Trophoblast cell (in vitro differentiated cells and primary cell): ENCODE data around the gene P2RY8.
"Not testable (repeated sequence)": the region's sequence is repeated elsewhere in the genome, so short reads cannot be mapped to it uniquely, and the experiment has no call there.

Experiments
- DNase-seq, 2 donors: peaks; one replicate each; pipeline ENCODE4 v3.0.0-alpha.2; 2016
- H2AFZ ChIP-seq: 2 replicates; pipeline ENCODE4 v1.6.1; 2013; ENCODE audit warnings: low read length, moderate library complexity, mild to moderate bottlenecking; ENCODE audit not compliant: insufficient read depth, poor library complexity
- H2AK5ac ChIP-seq: 2 replicates; pipeline ENCODE4 v1.6.1; 2013; ENCODE audit warnings: mild to moderate bottlenecking, low read length
- H2BK120ac ChIP-seq: 2 replicates; pipeline ENCODE4 v1.6.1; 2013; ENCODE audit warnings: low read length, mild to moderate bottlenecking, moderate library complexity; ENCODE audit not compliant: insufficient read depth, poor library complexity
- H2BK12ac ChIP-seq: 2 replicates; pipeline ENCODE4 v1.6.1; 2013; ENCODE audit warnings: mild to moderate bottlenecking, low read length, moderate library complexity
- H2BK5ac ChIP-seq: 2 replicates; pipeline ENCODE4 v1.6.1; 2013; ENCODE audit warnings: low read length, low read depth, moderate library complexity, mild to moderate bottlenecking; ENCODE audit not compliant: poor library complexity
- H3K14ac ChIP-seq: 2 replicates; pipeline ENCODE4 v1.6.1; 2013; ENCODE audit warnings: mild to moderate bottlenecking, low read length
- H3K18ac ChIP-seq: 2 replicates; pipeline ENCODE4 v1.6.1; 2013; ENCODE audit warnings: mild to moderate bottlenecking, low read length
- H3K23ac ChIP-seq: 2 replicates; pipeline ENCODE4 v1.6.1; 2013; ENCODE audit warnings: low read length
- H3K27ac ChIP-seq: 2 replicates; pipeline ENCODE4 v1.5.1; 2013; ENCODE audit warnings: low read depth, mild to moderate bottlenecking, inconsistent platforms, low read length, moderate library complexity
- H3K27me3 ChIP-seq: 2 replicates; pipeline ENCODE4 v1.6.1; 2013; ENCODE audit warnings: inconsistent platforms, mild to moderate bottlenecking, low read length, moderate library complexity; ENCODE audit not compliant: insufficient read depth
- H3K36me3 ChIP-seq, 2 experiments: 1 replicate in 1 of 2; 2 replicates in 1 of 2; pipeline ENCODE4 v1.6.1; 2013; ENCODE audit warnings: low read length in 2 of 2, mild to moderate bottlenecking in 2 of 2, moderate library complexity in 1 of 2; ENCODE audit not compliant: insufficient read depth in 2 of 2, control insufficient read depth in 1 of 2
- H3K4ac ChIP-seq: 2 replicates; pipeline ENCODE4 v1.6.1; 2013; ENCODE audit warnings: low read depth, mild to moderate bottlenecking, low read length, moderate library complexity
- H3K4me1 ChIP-seq, 2 experiments: 1 replicate in 1 of 2; 2 replicates in 1 of 2; pipeline ENCODE4 v1.6.1; 2013; ENCODE audit warnings: low read length in 2 of 2, mild to moderate bottlenecking in 2 of 2, moderate library complexity in 1 of 2; ENCODE audit not compliant: insufficient read depth in 2 of 2, control insufficient read depth in 1 of 2
- H3K4me2 ChIP-seq: 2 replicates; pipeline ENCODE4 v1.6.1; 2013; ENCODE audit warnings: inconsistent platforms, mild to moderate bottlenecking, low read length, moderate library complexity
- H3K4me3 ChIP-seq: 2 replicates; pipeline ENCODE4 v1.5.1; 2013; ENCODE audit warnings: mild to moderate bottlenecking, low read depth, low read length, inconsistent platforms
- H3K79me1 ChIP-seq: one replicate; pipeline ENCODE4 v1.6.1; 2013; ENCODE audit warnings: low read length
- H3K79me2 ChIP-seq: 2 replicates; pipeline ENCODE4 v1.6.1; 2013; ENCODE audit warnings: low read length, mild to moderate bottlenecking; ENCODE audit not compliant: control insufficient read depth, insufficient read depth, poor library complexity
- H3K9ac ChIP-seq: 2 replicates; pipeline ENCODE4 v1.6.1; 2013; ENCODE audit warnings: mild to moderate bottlenecking, low read length
- H3K9me3 ChIP-seq: 2 replicates; pipeline ENCODE4 v1.6.1; 2013; ENCODE audit warnings: low read depth, mild to moderate bottlenecking, control low read depth, inconsistent platforms, low read length; ENCODE audit not compliant: insufficient read depth
- H4K12ac ChIP-seq: 2 replicates; pipeline ENCODE4 v1.6.1; 2013; ENCODE audit warnings: low read depth, mild to moderate bottlenecking, low read length, moderate library complexity
- H4K8ac ChIP-seq: 2 replicates; pipeline ENCODE4 v1.6.1; 2013; ENCODE audit warnings: low read depth, mild to moderate bottlenecking, low read length, moderate library complexity
- H4K91ac ChIP-seq: one replicate; pipeline ENCODE4 v1.6.1; 2013; ENCODE audit warnings: low read depth, mild to moderate bottlenecking, low read length, moderate library complexity
- WGBS: extraction: QIAGEN DNeasy Blood & Tissue Kit; methylation state at CpG from one replicate; pipeline ENCODE4 v1.1.7; 2013; ENCODE audit warnings: missing lambda C conversion rate; ENCODE audit not compliant: insufficient read length, insufficient coverage; ENCODE audit errors: extremely low coverage; 5-methylcytosine and 5-hydroxymethylcytosine counted together

The P2RY8 gene

GRCh38 chrX:1450361-1451161 lies 86.4 kb downstream of the P2RY8 start:
- Histone ChIP-seq H3K4me1 (peaks cover 2 to 5% of the 10 kb centered on the region in 2 experiments), H3K23ac (no peak overlapping the region), H3K79me1 (peaks cover 5% of the 10 kb centered on the region), H3K36me3 (no peaks in the 10 kb centered on the region), H4K91ac (no peak overlapping the region), H2AK5ac (no peak overlapping the region), H3K4ac (no peak overlapping the region), H3K9ac (no peak overlapping the region), H3K18ac (no peak overlapping the region), H2BK5ac (no peak overlapping the region), H3K9me3 (peaks cover 13% of the 10 kb centered on the region), H3K79me2 (peaks cover 2% of the 10 kb centered on the region), H4K8ac (no peak overlapping the region), H2AFZ (no peak overlapping the region), H3K4me3 (no peak overlapping the region), H4K12ac (no peak overlapping the region), H3K14ac (no peak overlapping the region), H2BK120ac (no peak overlapping the region), H2BK12ac (no peak overlapping the region), H3K27ac (no peak overlapping the region), H3K27me3 (no peaks in the 10 kb centered on the region), H3K4me2 (no peak overlapping the region)
- no peak for DNase-seq
- no CpG with 5 or more reads among the region's 9 CpGs for WGBS

GRCh38 chrX:1449823-1450149 lies 87.2 kb downstream of the P2RY8 start:
- Histone ChIP-seq H4K12ac (no peak overlapping the region), H2BK120ac (no peak overlapping the region), H3K4me3 (no peak overlapping the region), H3K23ac (no peak overlapping the region), H3K79me2 (peaks cover 2% of the 10 kb centered on the region), H3K36me3 (peaks cover 0 to 2% of the 10 kb centered on the region in 2 experiments), H3K4ac (no peak overlapping the region), H3K9me3 (peaks cover 15% of the 10 kb centered on the region), H3K79me1 (peaks cover 5% of the 10 kb centered on the region), H3K18ac (no peak overlapping the region), H3K27ac (no peak overlapping the region), H2BK12ac (no peak overlapping the region), H3K4me1 (peaks cover 2 to 5% of the 10 kb centered on the region in 2 experiments), H3K14ac (no peak overlapping the region), H3K9ac (no peak overlapping the region), H2AFZ (no peak overlapping the region), H2BK5ac (no peak overlapping the region), H4K8ac (no peak overlapping the region), H3K27me3 (no peaks in the 10 kb centered on the region), H2AK5ac (no peak overlapping the region), H4K91ac (no peak overlapping the region), H3K4me2 (no peak overlapping the region)
- no peak for DNase-seq
- no CpG with 5 or more reads among the region's 2 CpGs for WGBS

GRCh38 chrX:1449036-1449822 lies 87.8 kb downstream of the P2RY8 start:
- no CpG with 5 or more reads among the region's 9 CpGs for WGBS
- H4K91ac ChIP-seq, result no peak overlapping the region
- H2AK5ac ChIP-seq, result no peak overlapping the region
- no peak overlapping the region for H3K14ac ChIP-seq
- H4K8ac ChIP-seq, result no peak overlapping the region
- H3K79me1 ChIP-seq, result peaks cover 5% of the 10 kb centered on the region
- no peak overlapping the region for H4K12ac ChIP-seq
- no peak overlapping the region for H2BK120ac ChIP-seq
- no peak overlapping the region for H3K23ac ChIP-seq
- H3K27ac ChIP-seq, result no peak overlapping the region
- no peak overlapping the region for H2AFZ ChIP-seq
- no peak overlapping the region for H3K4ac ChIP-seq
- H2BK5ac ChIP-seq, result no peak overlapping the region
- DNase-seq, result no peak
- H3K4me2 ChIP-seq, result no peak overlapping the region
- no peak overlapping the region for H3K4me3 ChIP-seq
- H2BK12ac ChIP-seq, result no peak overlapping the region
- H3K4me1 ChIP-seq, result peaks cover 2 to 5% of the 10 kb centered on the region in 2 experiments
- H3K9ac ChIP-seq, result no peak overlapping the region
- H3K27me3 ChIP-seq, result no peaks in the 10 kb centered on the region
- no peak overlapping the region for H3K18ac ChIP-seq
- peaks cover 0 to 6% of the 10 kb centered on the region in 2 experiments for H3K36me3 ChIP-seq
- H3K79me2 ChIP-seq, result peaks cover 2% of the 10 kb centered on the region
- peaks cover 20% of the 10 kb centered on the region for H3K9me3 ChIP-seq

- H2BK12ac ChIP-seq, H3K79me2 ChIP-seq, H4K12ac ChIP-seq, H4K8ac ChIP-seq, H2BK5ac ChIP-seq, H3K4me3 ChIP-seq, H3K14ac ChIP-seq, H3K4ac ChIP-seq, H3K4me1 ChIP-seq, H2BK120ac ChIP-seq, H3K79me1 ChIP-seq, H3K4me2 ChIP-seq, H3K18ac ChIP-seq, H3K27ac ChIP-seq, H2AFZ ChIP-seq, H3K36me3 ChIP-seq, H3K23ac ChIP-seq, H3K9ac ChIP-seq, H2AK5ac ChIP-seq, H4K91ac ChIP-seq, DNase-seq, H3K27me3 ChIP-seq: not testable (repeated sequence)
- no CpG with 5 or more reads among the region's 5 CpGs for WGBS
- H3K9me3 ChIP-seq, result peaks cover 21% of the 10 kb centered on the region
Observed at GRCh38 chrX:1448573-1449001, 88.4 kb downstream of the P2RY8 start.
